AG04450 (cell line): ENCODE data around the gene EXOC6. TPM values are rescaled to one million over a fixed set of nuclear protein-coding genes. Genes with fewer than 3 reads are reported as not detected.

Experiments
- CTCF ChIA-PET: fragments of 300-600, 350-600 bp; formaldehyde crosslinking; extraction: SDS; loops from one replicate; lab custom pipeline; 2022; ENCODE audit warnings: antibody characterized with exemption, inconsistent platforms; lab: Charles Lee
- POLR2A ChIA-PET: fragments of 350-600 bp; formaldehyde crosslinking; extraction: SDS; loops from one replicate; lab custom pipeline; 2021; ENCODE audit warnings: antibody characterized with exemption, inconsistent platforms; lab: Yijun Ruan, JAX
- DNase-seq: peaks from one replicate; pipeline ENCODE4 v3.0.0-alpha.2; 2011; ENCODE audit warnings: low read depth, low spot score
- H3K27ac ChIP-seq: one replicate; pipeline ENCODE4 v1.5.1; 2012; ENCODE audit warnings: low read depth, low read length, control low read depth
- H3K27me3 ChIP-seq: one replicate; pipeline ENCODE4 v1.6.0; 2012; ENCODE audit warnings: low read length; ENCODE audit not compliant: control insufficient read depth, insufficient read depth
- H3K4me3 ChIP-seq: 2 replicates; pipeline ENCODE4 v1.5.1; 2011; ENCODE audit warnings: mild to moderate bottlenecking, low read depth, low read length, control low read depth
- H3K9me3 ChIP-seq: 2 replicates; pipeline ENCODE4 v1.5.1; 2012; ENCODE audit warnings: low read length; ENCODE audit not compliant: control insufficient read depth, insufficient read depth
- polyA plus RNA-seq: library from polyadenylated mRNA; depleted of rRNA; stranded (reverse); fragments of >200 nt; gene quantifications from 2 replicates; pipeline ENCODE4 v1.2.3, GENCODE V29; 2011
- TF ChIP-seq, protein P1 (sequence below): IDR thresholded peaks from 2 replicates; pipeline ENCODE4 v1.5.1; 2011; ENCODE audit warnings: low read depth, low read length, control low read depth, inconsistent platforms

EXOC6 gene
- polyA plus RNA-seq, 1 experiment, result 21.8 TPM

DNA sequence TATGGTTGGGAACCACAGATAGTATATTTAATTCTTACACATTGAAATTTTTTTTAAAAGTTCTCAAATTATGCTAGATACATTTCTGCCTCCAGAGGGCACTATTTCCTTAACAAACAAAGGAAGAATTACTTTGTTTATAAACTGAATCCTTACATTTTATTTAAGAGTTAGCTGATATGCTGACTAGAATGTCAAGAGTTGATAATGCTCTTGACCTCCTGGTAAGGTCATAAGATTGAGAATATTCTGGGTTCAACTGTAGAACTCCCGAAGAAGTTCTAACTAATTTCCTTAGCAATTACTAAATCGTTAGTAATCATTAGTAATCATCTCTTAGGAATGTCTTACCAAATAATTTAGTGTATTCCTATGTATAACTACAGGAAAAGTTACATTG, 117.0 kb downstream of the EXOC6 start:
- no peak overlapping the region for H3K4me3 ChIP-seq
- POLR2A ChIA-PET, result no interaction called here

DNA sequence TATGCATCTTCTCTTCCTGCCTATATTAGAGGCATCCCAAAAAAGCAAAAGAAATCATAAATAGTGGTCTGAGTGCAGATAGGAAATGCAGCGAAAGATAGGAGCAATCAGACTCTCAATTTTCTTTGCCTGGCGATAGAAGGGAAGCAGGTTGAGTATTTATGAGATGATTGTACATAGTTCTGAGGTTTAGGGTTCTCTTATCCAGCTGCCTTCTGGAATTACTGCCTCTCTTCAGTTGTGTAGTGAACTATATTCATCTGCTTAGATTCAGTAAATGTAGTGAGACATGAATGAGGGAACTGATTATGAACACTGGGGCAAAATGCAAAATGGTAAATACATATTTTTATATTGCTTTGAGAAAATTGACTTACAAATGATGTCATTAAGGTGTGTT, 119.3 kb downstream of the EXOC6 start:
- no peak for DNase-seq
- Histone ChIP-seq H3K27me3 (no peaks in the 10 kb centered on the region), H3K27ac (no peak overlapping the region), H3K9me3 (no peaks in the 10 kb centered on the region), H3K4me3 (no peak overlapping the region)
- TF ChIP-seq, protein P1, sequence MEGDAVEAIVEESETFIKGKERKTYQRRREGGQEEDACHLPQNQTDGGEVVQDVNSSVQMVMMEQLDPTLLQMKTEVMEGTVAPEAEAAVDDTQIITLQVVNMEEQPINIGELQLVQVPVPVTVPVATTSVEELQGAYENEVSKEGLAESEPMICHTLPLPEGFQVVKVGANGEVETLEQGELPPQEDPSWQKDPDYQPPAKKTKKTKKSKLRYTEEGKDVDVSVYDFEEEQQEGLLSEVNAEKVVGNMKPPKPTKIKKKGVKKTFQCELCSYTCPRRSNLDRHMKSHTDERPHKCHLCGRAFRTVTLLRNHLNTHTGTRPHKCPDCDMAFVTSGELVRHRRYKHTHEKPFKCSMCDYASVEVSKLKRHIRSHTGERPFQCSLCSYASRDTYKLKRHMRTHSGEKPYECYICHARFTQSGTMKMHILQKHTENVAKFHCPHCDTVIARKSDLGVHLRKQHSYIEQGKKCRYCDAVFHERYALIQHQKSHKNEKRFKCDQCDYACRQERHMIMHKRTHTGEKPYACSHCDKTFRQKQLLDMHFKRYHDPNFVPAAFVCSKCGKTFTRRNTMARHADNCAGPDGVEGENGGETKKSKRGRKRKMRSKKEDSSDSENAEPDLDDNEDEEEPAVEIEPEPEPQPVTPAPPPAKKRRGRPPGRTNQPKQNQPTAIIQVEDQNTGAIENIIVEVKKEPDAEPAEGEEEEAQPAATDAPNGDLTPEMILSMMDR, result no peak
- ChIA-PET POLR2A (no interaction called here), CTCF (interaction anchor here (1.3 kb wide), 1 partner anchor 13 kb away, joined by 5 read pairs; no protein-coding TSS in a partner anchor)

More for the DNA sequence above, 117.0 kb downstream of the EXOC6 start:
- H3K27ac ChIP-seq, result no peak overlapping the region
- no peaks in the 10 kb centered on the region for H3K9me3 ChIP-seq
- no peaks in the 10 kb centered on the region for H3K27me3 ChIP-seq
- TF ChIP-seq, protein P1, result peak; percentile 64
- no peak for DNase-seq
- CTCF ChIA-PET, result interaction anchor here (0.6 to 2.9 kb wide), 42 partner anchors 8 to 1569 kb away, joined by 3 to 20 read pairs (median 5); no protein-coding TSS in a partner anchor

DNA sequence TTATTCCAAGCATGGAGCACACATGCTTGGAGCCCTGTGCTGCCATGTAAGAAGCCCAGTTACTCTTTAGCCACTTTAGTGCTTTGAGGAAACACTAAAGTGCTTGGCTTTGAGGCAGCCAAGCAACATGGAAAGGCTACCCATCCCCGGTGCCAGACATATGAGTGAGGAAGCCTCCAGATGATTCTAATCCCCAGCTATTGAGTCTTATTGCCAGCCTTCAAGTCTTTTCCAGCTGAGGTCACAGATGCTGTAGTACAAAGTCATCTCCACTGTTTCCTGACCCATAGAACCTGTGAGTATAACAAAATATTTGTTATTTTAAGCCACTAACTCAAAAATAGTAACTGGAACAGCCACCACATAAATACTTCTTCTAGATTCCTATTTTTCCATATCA, 120.8 kb downstream of the EXOC6 start:
- DNase-seq, result no peak
- Histone ChIP-seq H3K4me3 (no peak overlapping the region), H3K9me3 (no peaks in the 10 kb centered on the region), H3K27me3 (no peaks in the 10 kb centered on the region), H3K27ac (no peak overlapping the region)
- ChIA-PET CTCF (no interaction called here), POLR2A (interaction anchor here (0.6 kb wide), 1 partner anchor 28 kb away, joined by 3 read pairs; no protein-coding TSS in a partner anchor)
- TF ChIP-seq, protein P1, result no peak

DNA sequence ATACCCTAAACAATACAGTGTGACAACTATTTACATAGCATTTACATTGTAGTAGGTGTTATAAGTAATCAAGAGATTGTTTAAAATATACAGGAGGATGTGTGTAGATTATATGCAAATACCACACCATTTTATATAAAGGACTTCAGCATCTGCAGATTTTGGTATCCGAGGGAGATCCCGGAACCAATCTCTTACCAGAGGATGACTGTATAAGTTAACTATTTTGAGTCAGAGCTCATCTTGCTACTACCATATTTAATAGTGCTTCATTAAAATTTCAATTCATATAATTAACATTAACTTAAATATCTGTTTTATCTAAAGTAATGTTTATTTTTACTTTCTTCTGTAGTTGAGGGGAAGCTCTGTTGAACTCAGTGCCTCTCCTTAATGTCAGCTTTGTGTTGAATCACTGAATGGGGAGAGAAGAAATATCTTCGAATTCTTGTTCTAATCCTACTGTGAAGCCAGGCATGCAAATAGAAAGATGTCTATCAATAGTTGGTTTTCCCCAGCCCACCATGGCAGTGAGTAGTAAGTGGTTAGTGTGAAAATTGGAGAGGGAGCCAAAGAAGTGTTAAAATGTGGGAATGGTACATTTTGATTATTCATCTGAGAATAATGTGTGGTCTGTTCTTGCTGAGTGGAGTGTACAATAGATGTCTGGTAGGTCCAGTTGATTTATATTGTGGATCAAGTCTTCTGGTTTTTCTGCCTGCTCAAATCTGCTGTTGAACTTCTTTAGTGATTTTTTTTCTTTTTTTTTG, 122.2 kb downstream of the EXOC6 start:
- Histone ChIP-seq H3K27ac (no peak overlapping the region), H3K9me3 (no peaks in the 10 kb centered on the region), H3K4me3 (no peak overlapping the region), H3K27me3 (no peaks in the 10 kb centered on the region)
- DNase-seq, result no peak
- POLR2A ChIA-PET, result interaction anchor here (0.6 kb wide), 1 partner anchor 29 kb away, joined by 4 read pairs; no protein-coding TSS in a partner anchor
- TF ChIP-seq, protein P1, result no peak
- CTCF ChIA-PET, result no interaction called here
